H1 (cell line): ENCODE results near the gene NRXN3. TPM values are rescaled to one million over a fixed set of nuclear protein-coding genes. Genes with fewer than 3 reads are reported as not detected.

Experiments used
- CTCF ChIA-PET: fragments of 300-600 bp; sonication (Branson Sonifier 250); formaldehyde crosslinking; loops from one replicate; lab custom pipeline; 2021; ENCODE audit not compliant: partially characterized antibody; lab: Charles Lee
- POLR2A ChIA-PET: fragments of 300-600 bp; sonication (Branson Sonifier 250); formaldehyde crosslinking; loops from one replicate; lab custom pipeline; 2021; ENCODE audit warnings: inconsistent platforms; ENCODE audit not compliant: partially characterized antibody; lab: Charles Lee
- DNase-seq, 2 experiments: peaks; one replicate each; pipeline versions ENCODE4 v3.0.0 to v3.0.0-alpha.2; 2010 to 2022; ENCODE audit warnings: low spot score in 2 of 2, low read depth in 1 of 2, mixed read lengths in 1 of 2
- FAIRE-seq: peaks from 2 replicates; lab custom pipeline; 2011; peaks lifted over from hg19 to GRCh38; lab: Jason Lieb, UNC
- H2AFZ ChIP-seq: 2 replicates; pipeline ENCODE4 v1.8.1; 2012; ENCODE audit warnings: low read length, inconsistent platforms
- H2AK5ac ChIP-seq: 2 replicates; pipeline ENCODE4 v1.6.1; 2013; ENCODE audit warnings: low read depth, low read length
- H2BK120ac ChIP-seq: replicated peaks from 2 replicates; pipeline ENCODE3; 2013; ENCODE audit warnings: low read depth, low read length, inconsistent platforms
- H2BK12ac ChIP-seq: 2 replicates; pipeline ENCODE4 v1.6.1; 2013; ENCODE audit warnings: low read depth, low read length
- H2BK15ac ChIP-seq: 2 replicates; pipeline ENCODE4 v1.6.1; 2013; ENCODE audit warnings: low read length
- H2BK20ac ChIP-seq: 2 replicates; pipeline ENCODE4 v1.6.1; 2013; ENCODE audit warnings: low read length
- H2BK5ac ChIP-seq: 2 replicates; pipeline ENCODE4 v1.6.1; 2013; ENCODE audit warnings: low read depth, low read length
- H3K14ac ChIP-seq: 2 replicates; pipeline ENCODE4 v1.6.1; 2013; ENCODE audit warnings: inconsistent platforms; ENCODE audit not compliant: insufficient read length
- H3K18ac ChIP-seq: 2 replicates; pipeline ENCODE4 v1.6.1; 2013; ENCODE audit warnings: low read length; ENCODE audit errors: extremely low read depth
- H3K23ac ChIP-seq: 2 replicates; pipeline ENCODE4 v1.6.1; 2013; ENCODE audit warnings: inconsistent platforms; ENCODE audit not compliant: insufficient read length
- H3K23me2 ChIP-seq: 2 replicates; pipeline ENCODE4 v1.6.1; 2013; ENCODE audit warnings: low read depth, low read length
- H3K27ac ChIP-seq: 2 replicates; pipeline ENCODE4 v1.6.1; 2011; ENCODE audit warnings: low read depth, low read length, inconsistent platforms
- H3K27me3 ChIP-seq, 4 experiments: replicated peaks in 1 of 4; 1 replicate in 1 of 4; 2 replicates in 3 of 4; pipeline versions ENCODE4 v1.6.1 to v1.8.1; 2011 to 2013; ENCODE audit warnings: low read length in 3 of 4, mild to moderate bottlenecking in 3 of 4, inconsistent platforms in 2 of 4, mixed read lengths in 2 of 4, moderate library complexity in 1 of 4; ENCODE audit not compliant: control insufficient read depth in 3 of 4, insufficient read depth in 3 of 4; ENCODE audit errors: extremely low read depth in 1 of 4
- H3K36me3 ChIP-seq, 4 experiments: 2 replicates each; pipeline versions ENCODE4 v1.6.1 to v1.8.1; 2011 to 2013; ENCODE audit warnings: mild to moderate bottlenecking in 4 of 4, low read length in 3 of 4, moderate library complexity in 2 of 4, control low read depth in 1 of 4, inconsistent platforms in 1 of 4; ENCODE audit not compliant: insufficient read depth in 4 of 4, control insufficient read depth in 2 of 4
- H3K4ac ChIP-seq: replicated peaks from 2 replicates; pipeline ENCODE3; 2013; ENCODE audit warnings: low read length, low read depth, mixed read lengths, inconsistent platforms; ENCODE audit not compliant: insufficient read length
- H3K4me1 ChIP-seq, 4 experiments: replicated peaks in 1 of 4; 1 replicate in 1 of 4; 2 replicates in 3 of 4; pipeline versions ENCODE4 v1.6.1 to v1.8.1; 2011 to 2013; ENCODE audit warnings: low read length in 3 of 4, inconsistent platforms in 2 of 4, mixed read lengths in 1 of 4; ENCODE audit not compliant: insufficient read depth in 4 of 4, control insufficient read depth in 3 of 4
- H3K4me2 ChIP-seq, 2 experiments: 2 replicates each; pipeline versions ENCODE4 v1.6.1 to v1.8.1; 2011 to 2013; ENCODE audit warnings: low read depth in 2 of 2, low read length in 2 of 2, control low read depth in 1 of 2, inconsistent platforms in 1 of 2, mild to moderate bottlenecking in 1 of 2; ENCODE audit not compliant: insufficient read depth in 1 of 2
- H3K4me3 ChIP-seq, 4 experiments: fragments of 200-600, 300-600 bp in 1 of 4; sonication (generic), shearing (Covaris generic), sonication (Bioruptor Twin) in 1 of 4; 2 replicates each; pipeline versions ENCODE4 v1.5.1 to v1.8.1; 2011 to 2016; ENCODE audit warnings: low read length in 4 of 4, low read depth in 3 of 4, control low read depth in 2 of 4, inconsistent platforms in 2 of 4, mild to moderate bottlenecking in 2 of 4, mixed read lengths in 1 of 4, moderate library complexity in 1 of 4; ENCODE audit not compliant: insufficient read depth in 2 of 4; ENCODE audit errors: extremely low read depth in 1 of 4
- H3K56ac ChIP-seq: replicated peaks from 2 replicates; pipeline ENCODE3; 2013; ENCODE audit warnings: low read depth, mild to moderate bottlenecking, mixed read lengths, low read length, inconsistent platforms; ENCODE audit not compliant: insufficient read length
- H3K79me1 ChIP-seq: 2 replicates; pipeline ENCODE4 v1.6.1; 2013; ENCODE audit warnings: low read depth, low read length, control low read depth
- H3K79me2 ChIP-seq, 2 experiments: 2 replicates each; pipeline versions ENCODE4 v1.6.1 to v1.8.1; 2012 to 2013; ENCODE audit warnings: low read length in 2 of 2, mild to moderate bottlenecking in 2 of 2, inconsistent platforms in 1 of 2; ENCODE audit not compliant: insufficient read depth in 2 of 2, control insufficient read depth in 1 of 2
- H3K9ac ChIP-seq, 4 experiments: replicated peaks in 1 of 4; 1 replicate in 1 of 4; 2 replicates in 3 of 4; pipeline versions ENCODE4 v1.6.1 to v1.8.1; 2011 to 2013; ENCODE audit warnings: low read depth in 3 of 4, low read length in 3 of 4, control low read depth in 2 of 4, mild to moderate bottlenecking in 2 of 4, moderate library complexity in 2 of 4, inconsistent platforms in 1 of 4; ENCODE audit errors: extremely low read depth in 1 of 4
- H3K9me3 ChIP-seq, 2 experiments: 2 replicates each; pipeline versions ENCODE4 v1.6.1 to v1.8.1; 2012 to 2013; ENCODE audit warnings: mild to moderate bottlenecking in 2 of 2, moderate library complexity in 2 of 2, control low read depth in 1 of 2, inconsistent platforms in 1 of 2, low read depth in 1 of 2, low read length in 1 of 2, mixed read lengths in 1 of 2; ENCODE audit not compliant: insufficient read depth in 2 of 2
- H4K20me1 ChIP-seq, 2 experiments: replicated peaks in 1 of 2; 2 replicates each; pipeline versions ENCODE3 to v1.8.1; 2011 to 2013; ENCODE audit warnings: inconsistent platforms in 2 of 2, low read length in 2 of 2, mild to moderate bottlenecking in 1 of 2; ENCODE audit not compliant: insufficient read depth in 2 of 2, control insufficient read depth in 1 of 2
- H4K5ac ChIP-seq: 2 replicates; pipeline ENCODE4 v1.6.1; 2013; ENCODE audit warnings: low read length, low read depth, mixed read lengths, inconsistent platforms; ENCODE audit not compliant: insufficient read length
- H4K8ac ChIP-seq: 2 replicates; pipeline ENCODE4 v1.8.0; 2013; ENCODE audit warnings: mild to moderate bottlenecking, moderate library complexity, low read length, inconsistent platforms; ENCODE audit not compliant: insufficient read depth; ENCODE audit errors: extremely low read depth
- H4K91ac ChIP-seq: replicated peaks from 2 replicates; pipeline ENCODE3; 2013; ENCODE audit warnings: low read length, mixed read lengths, inconsistent platforms; ENCODE audit not compliant: insufficient read length
- CBX8 ChIP-seq: fragments of 300-800, 300-1000 bp; sonication (generic); IDR thresholded peaks from 2 replicates; pipeline ENCODE4 v1.7.1; 2016; ENCODE audit warnings: low read depth, low read length, borderline replicate concordance
- CEBPB ChIP-seq: IDR thresholded peaks from 2 replicates; pipeline ENCODE4 v1.6.1; 2012; ENCODE audit warnings: low read depth, low read length
- CREB1 ChIP-seq: IDR thresholded peaks from 2 replicates; pipeline ENCODE4 v1.6.1; 2012; ENCODE audit warnings: inconsistent platforms
- KDM4A ChIP-seq: IDR thresholded peaks from one replicate; pipeline ENCODE4 v1.7.1; 2012; ENCODE audit warnings: low read depth, mild to moderate bottlenecking, moderate library complexity, low read length, inconsistent platforms; ENCODE audit not compliant: severe bottlenecking
- PHF8 ChIP-seq: fragments of 200-600 bp; sonication (generic); conservative IDR thresholded peaks from 2 replicates; pipeline ENCODE4 v1.7.1; 2012; ENCODE audit warnings: low read depth, mild to moderate bottlenecking, inconsistent platforms, low read length, moderate library complexity
- POLR2A ChIP-seq, 2 experiments: IDR thresholded peaks; 1 replicate in 1 of 2; 2 replicates in 1 of 2; pipeline ENCODE4 v1.6.1; 2011; ENCODE audit warnings: low read depth in 2 of 2, low read length in 2 of 2, mild to moderate bottlenecking in 2 of 2; ENCODE audit errors: control extremely low read depth in 1 of 2
- POU5F1 ChIP-seq: IDR thresholded peaks from 2 replicates; pipeline ENCODE4 v1.6.1; 2011; ENCODE audit warnings: low read depth, mild to moderate bottlenecking, low read length, moderate library complexity
- RBBP5 ChIP-seq: IDR thresholded peaks from 2 replicates; pipeline ENCODE4 v1.7.1; 2012; ENCODE audit warnings: low read depth, mild to moderate bottlenecking, inconsistent platforms, low read length, moderate library complexity, borderline replicate concordance
- TAF1 ChIP-seq: IDR thresholded peaks from 2 replicates; pipeline ENCODE4 v1.6.1; 2011; ENCODE audit warnings: mild to moderate bottlenecking, low read depth, low read length
- ZNF274 ChIP-seq: IDR thresholded peaks from 2 replicates; pipeline ENCODE4 v1.7.0; 2012; ENCODE audit warnings: low read length, borderline replicate concordance; ENCODE audit errors: extremely low read depth
- WGBS, 2 experiments: shearing (Covaris generic) in 1 of 2; methylation state at CpG; one replicate each; pipeline versions ENCODE4 v1.1.6 to v1.1.7; 2013 to 2015; ENCODE audit warnings: low lambda C conversion rate in 2 of 2, mixed read lengths in 2 of 2, inconsistent platforms in 1 of 2, low coverage in 1 of 2, missing lambda C conversion rate in 1 of 2; ENCODE audit not compliant: insufficient replicate concordance in 2 of 2, insufficient coverage in 1 of 2, insufficient read length in 1 of 2; ENCODE audit errors: extremely low coverage in 1 of 2, missing lambda C conversion rate in 1 of 2; 5-methylcytosine and 5-hydroxymethylcytosine counted together
- polyA plus RNA-seq, 7 experiments: library from polyadenylated mRNA; depleted of rRNA in 3 of 7; stranded (reverse) in 5 of 7; unstranded in 2 of 7; fragments of >200 nt in 5 of 7; fragments of 200-250 nt in 2 of 7; gene quantifications; 1 replicate in 5 of 7; 2 replicates in 1 of 7; 4 replicates in 1 of 7; pipeline versions ENCODE4 v1.2.1 to v1.2.3, GENCODE V29; 2011 to 2013; ENCODE audit warnings: missing spikeins in 2 of 7, mixed read lengths in 2 of 7
- total RNA-seq: library from RNA; stranded (reverse); fragmentation: NEBNext Ultra II Directional; extraction: Animal tissue kit (Norgen Biotek cat#: 25700); gene quantifications from 2 replicates; pipeline ENCODE4 v1.2.1, GENCODE V29; 2021
- TF ChIP-seq, protein P1 (sequence below): IDR thresholded peaks from 2 replicates; pipeline ENCODE4 v1.6.1; 2012; ENCODE audit warnings: inconsistent platforms
- TF ChIP-seq, protein P2 (sequence below): IDR thresholded peaks from 2 replicates; pipeline ENCODE4 v1.6.1; 2012; ENCODE audit warnings: low read length, inconsistent platforms

NRXN3 gene
- total and polyA plus RNA-seq, 2 of the 8 experiments (the other 6 are each of a cell fraction or from before 2014, with no cell fraction given), result 2.6 to 4.1 TPM

DNA sequence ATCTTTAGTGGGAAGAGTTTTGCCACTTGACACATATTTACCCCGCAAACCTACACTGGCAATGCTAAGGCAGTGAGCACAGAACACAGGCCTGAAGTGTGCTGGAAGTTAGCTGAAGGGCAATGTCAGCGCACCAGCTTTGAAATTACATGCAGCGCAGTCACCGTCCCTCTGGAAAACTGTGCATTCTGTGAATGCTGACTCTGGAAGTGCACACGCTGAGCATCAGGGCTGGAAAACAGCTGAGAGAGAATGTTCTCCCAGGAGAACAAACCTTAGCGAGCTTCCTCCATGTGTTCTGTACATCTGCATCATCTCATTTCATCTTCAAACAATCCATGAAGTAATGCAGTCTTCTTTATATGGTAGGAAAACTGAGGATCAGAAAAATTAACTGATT, 448.2 kb downstream of the NRXN3 start:
- H2AFZ ChIP-seq, result no peak overlapping the region
- H2BK120ac ChIP-seq, result no peak overlapping the region
- no peak overlapping the region for H2BK20ac ChIP-seq
- no peak overlapping the region for H3K14ac ChIP-seq
- H4K5ac ChIP-seq, result no peak overlapping the region
- no peaks in the 10 kb centered on the region for H3K4me1 ChIP-seq
- peaks cover 0 to 1% (median 0%) of the 10 kb centered on the region in 4 experiments; a peak in 1 of 7 replicates for H3K27me3 ChIP-seq
- H3K23me2 ChIP-seq, result no peaks in the 10 kb centered on the region
- H3K56ac ChIP-seq, result no peak overlapping the region
- H3K9me3 ChIP-seq, result no peaks in the 10 kb centered on the region
- FAIRE-seq (no peak), DNase-seq (no peak)
- no peak overlapping the region for H3K27ac ChIP-seq
- H3K4ac ChIP-seq, result no peak overlapping the region
- no peak overlapping the region for H3K9ac ChIP-seq
- CTCF ChIA-PET, result interaction anchor here (1.5 to 2.0 kb wide), 2 partner anchors 21 to 140 kb away, joined by 3 to 7 read pairs; no protein-coding TSS in a partner anchor
- H2BK15ac ChIP-seq, result no peak overlapping the region
- no peak overlapping the region for H3K4me3 ChIP-seq
- no peak overlapping the region for H2BK5ac ChIP-seq
- POLR2A ChIA-PET, result no interaction called here
- H4K20me1 ChIP-seq, result no peaks in the 10 kb centered on the region
- no peak overlapping the region for H3K23ac ChIP-seq
- H4K8ac ChIP-seq, result no peak overlapping the region; the same call in 1 of the 2 replicates
- no peaks in the 10 kb centered on the region for H3K79me2 ChIP-seq
- H3K4me2 ChIP-seq, result no peak overlapping the region
- H3K18ac ChIP-seq, result no peak overlapping the region
- H2AK5ac ChIP-seq, result no peak overlapping the region
- no peaks in the 10 kb centered on the region for H3K79me1 ChIP-seq
- H2BK12ac ChIP-seq, result no peak overlapping the region
- H3K36me3 ChIP-seq, result no peaks in the 10 kb centered on the region
- H4K91ac ChIP-seq, result no peak overlapping the region
- WGBS, 2 experiments, result 91% methylated on average over 6 of the region's 6 CpGs; no CpG with 5 or more reads in 1 of the 2 experiments
- TF ChIP-seq ZNF274 (no peak), POU5F1 (no peak), RBBP5 (no peak), PHF8 (no peak), CEBPB (no peak), POLR2A (IDR thresholded peaks at IDR 0.05; ENCODE audit: control extremely low read depth in 1 of 2, low read depth in 2 of 2, low read length in 2 of 2) (no peak), CBX8 (no peak), KDM4A (no peak), CREB1 (no peak), TAF1 (no peak)
- TF ChIP-seq, protein P1, sequence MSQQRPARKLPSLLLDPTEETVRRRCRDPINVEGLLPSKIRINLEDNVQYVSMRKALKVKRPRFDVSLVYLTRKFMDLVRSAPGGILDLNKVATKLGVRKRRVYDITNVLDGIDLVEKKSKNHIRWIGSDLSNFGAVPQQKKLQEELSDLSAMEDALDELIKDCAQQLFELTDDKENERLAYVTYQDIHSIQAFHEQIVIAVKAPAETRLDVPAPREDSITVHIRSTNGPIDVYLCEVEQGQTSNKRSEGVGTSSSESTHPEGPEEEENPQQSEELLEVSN, result no peak
- TF ChIP-seq, protein P2, sequence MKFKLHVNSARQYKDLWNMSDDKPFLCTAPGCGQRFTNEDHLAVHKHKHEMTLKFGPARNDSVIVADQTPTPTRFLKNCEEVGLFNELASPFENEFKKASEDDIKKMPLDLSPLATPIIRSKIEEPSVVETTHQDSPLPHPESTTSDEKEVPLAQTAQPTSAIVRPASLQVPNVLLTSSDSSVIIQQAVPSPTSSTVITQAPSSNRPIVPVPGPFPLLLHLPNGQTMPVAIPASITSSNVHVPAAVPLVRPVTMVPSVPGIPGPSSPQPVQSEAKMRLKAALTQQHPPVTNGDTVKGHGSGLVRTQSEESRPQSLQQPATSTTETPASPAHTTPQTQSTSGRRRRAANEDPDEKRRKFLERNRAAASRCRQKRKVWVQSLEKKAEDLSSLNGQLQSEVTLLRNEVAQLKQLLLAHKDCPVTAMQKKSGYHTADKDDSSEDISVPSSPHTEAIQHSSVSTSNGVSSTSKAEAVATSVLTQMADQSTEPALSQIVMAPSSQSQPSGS, result no peak
